Retina (tissue), 1 donor: Measurements from ENCODE around the gene SLC38A10.

ENCODE experiments used
- DNase-seq: peaks from one replicate; pipeline ENCODE4 v3.0.0-alpha.2; 2016

SLC38A10 gene

DNA sequence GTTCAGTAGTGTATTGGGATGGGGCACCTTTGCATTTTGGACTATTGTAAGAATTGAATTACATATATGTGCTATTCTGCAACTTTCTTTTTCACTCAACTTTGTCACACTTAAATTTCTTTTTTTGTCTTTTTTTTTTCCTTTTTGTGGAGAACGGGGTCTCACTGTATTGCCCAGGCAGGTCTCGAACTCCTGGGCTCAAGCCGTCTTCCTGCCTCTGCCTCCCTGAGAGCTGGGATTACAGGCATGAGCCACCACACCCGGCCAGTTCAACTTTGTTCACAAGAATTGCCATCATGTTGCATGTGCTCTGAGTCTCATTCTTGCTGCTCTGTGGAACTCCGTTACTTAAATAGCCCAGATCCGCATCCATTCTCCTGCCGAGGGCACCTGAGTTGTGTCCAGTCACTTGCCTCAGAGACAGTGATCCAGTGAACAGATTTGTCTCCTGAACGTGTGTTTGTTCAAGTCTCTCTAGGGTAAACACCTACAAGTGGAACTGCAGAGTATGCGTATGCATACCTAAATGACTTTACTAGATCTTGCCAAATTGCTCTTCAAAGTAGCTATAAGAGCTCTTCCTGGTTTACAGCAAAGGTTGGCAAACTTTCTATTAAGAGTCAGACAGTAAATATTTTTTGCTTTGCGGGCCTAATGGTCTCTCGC is 3.4 kb upstream of the SLC38A10 start:
- DNase-seq: no peak

DNA sequence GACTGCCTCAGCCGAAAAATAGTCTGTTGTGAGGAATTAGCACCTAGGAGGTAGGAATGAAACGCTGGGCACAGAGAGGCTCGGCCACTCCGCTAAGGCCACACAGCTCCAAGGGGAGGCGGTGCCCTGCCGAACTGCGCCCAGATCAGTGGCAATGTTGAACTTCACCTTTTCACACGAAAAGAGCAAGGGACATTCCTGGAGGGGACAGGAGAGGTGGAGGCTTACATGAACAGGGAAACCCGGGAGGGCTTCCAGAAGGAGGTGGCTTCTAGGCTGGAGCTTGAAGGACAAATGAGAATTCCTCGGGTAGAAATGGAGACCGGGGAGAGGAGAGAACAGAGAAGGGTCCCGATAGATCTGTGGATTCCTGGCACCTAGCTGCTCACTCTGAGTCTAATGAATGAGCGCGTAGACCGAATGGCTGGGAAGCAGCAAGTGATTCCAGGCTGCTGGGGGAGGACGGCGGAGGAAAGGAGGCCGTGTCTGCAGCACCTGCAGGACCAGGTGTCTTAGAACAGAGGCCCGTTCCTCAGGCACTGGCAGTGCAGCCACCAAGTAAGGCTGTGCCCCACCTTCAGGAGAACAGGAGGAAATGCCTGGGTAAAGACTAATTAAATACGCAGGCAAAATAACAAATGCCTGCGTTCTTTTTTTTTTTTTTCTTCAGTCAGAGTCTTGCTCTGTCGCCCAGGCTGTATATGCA is 722 bp upstream of the SLC38A10 start:
- DNase-seq: no peak

DNA sequence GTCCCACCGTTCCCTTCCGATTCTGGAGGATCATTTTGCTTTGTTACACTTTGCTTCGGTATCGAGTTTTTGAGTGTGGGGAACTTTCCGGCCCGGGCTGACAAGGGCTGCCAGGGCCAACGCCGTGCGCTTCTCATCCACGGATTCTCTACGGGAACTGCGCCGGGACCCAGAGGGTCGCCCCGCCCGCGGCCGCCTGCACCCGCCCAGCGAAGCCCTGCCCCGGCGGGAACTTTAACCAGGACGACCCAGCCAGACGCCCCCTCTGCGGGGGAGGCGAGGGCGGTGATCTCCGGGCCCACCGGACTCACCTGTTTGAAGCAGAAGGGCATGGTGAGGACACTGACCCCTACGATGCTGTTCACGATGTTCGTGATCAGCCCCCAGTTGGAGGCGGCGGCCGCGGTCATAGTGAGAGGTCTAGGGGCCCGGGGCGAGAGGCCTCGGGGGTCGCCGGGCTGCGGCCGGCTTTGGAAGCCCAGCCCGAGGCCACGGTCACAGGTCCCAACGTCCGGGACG is 536 bp downstream of the SLC38A10 start:
- no peak for DNase-seq

DNA sequence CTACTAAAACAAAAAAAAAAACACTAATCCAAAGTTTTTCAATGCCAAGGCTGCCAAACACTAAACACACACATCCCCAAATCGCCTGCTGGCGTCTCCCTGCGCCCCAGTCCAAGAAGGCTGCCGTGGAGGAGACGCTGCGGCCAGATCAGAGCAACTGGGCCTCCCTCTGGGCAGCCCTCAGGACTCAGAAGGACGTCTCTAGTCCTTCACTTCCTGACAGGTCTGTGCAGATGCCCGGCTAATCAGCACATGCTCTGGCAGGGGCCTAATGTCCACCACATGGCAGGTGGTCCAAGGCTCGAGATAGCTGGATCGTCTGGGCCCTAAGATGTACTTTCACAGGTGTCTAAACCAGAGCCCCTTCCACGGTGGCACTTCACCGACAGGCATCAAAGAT is 2.7 kb downstream of the SLC38A10 start:
- no peak for DNase-seq

DNA sequence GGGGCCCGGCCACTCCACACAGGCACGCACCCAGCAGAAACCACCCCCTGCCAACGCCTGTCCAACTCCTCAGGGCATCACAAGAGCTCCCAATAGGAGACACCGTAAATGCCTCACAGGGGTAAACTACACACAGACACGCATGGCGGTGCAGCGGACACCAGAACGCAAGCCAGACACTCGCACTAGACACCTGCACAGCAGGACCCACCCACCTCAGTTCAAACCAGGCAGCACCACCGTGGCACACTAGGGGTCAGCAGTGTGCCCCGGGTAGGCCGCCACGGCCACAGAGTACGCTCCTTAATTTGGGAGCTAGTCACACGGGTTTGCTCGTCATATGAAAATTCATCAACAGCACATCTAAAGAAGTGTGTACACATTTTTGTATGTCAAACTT is 3.4 kb downstream of the SLC38A10 start:
- peak; percentile 63 for DNase-seq

DNA sequence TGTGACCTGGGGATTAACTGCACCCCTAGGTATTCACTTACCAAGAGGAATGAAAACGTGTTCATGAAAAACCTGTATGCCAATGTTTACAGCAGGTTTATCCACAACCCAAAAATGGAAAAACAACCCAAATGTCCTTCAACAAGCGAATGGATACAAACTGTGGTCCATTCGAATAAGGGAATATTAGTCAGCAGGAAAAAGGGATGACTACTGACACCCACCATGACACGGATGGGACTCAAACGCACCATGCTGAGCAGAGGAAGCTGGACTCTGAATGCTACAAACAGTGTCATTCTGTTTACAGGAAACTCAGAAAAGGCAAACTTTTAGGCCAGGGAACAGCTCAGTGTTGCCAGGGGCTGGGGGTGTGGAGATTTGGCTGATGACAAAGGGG is 4.9 kb downstream of the SLC38A10 start:
- DNase-seq: no peak

DNA sequence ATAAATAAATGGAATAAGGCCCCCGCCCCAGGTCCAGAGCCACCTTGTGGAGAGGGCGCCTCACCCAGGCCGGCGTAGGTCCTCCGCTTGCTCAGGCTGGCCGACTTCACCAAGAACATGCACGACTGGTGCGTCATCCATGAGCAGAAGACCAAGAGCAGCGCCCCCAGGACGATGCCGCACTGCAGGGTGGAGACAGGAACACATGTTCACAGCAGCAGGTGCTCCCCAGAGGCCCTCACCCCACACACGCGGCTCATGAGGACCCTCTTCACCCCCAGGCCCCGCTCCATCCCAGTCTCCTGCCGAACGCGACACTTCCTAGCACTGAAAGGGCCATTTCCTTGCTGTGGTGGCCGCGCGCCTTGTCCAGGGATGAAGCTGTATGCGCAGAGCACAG is 5.5 kb downstream of the SLC38A10 start:
- no peak for DNase-seq

DNA sequence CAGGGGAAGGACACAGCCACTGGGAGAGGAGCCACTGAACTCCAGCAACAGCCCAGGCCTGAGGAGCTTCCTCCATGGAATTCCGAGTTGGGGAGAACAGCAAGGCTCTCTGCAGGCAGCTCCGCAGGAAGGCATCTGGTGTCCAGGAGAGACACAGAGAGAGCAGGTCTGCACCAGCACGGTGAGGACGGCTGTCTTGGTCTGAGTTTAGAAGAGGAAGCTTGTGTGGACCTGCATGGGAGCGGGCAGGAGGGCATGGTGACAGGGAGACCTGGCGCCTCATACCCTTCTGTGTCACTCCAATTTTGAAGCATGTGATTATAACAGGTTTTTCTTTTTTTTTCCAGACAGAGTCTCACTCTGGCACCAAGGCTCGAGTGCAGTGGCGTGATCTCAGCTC is 6.4 kb downstream of the SLC38A10 start:
- no peak for DNase-seq

DNA sequence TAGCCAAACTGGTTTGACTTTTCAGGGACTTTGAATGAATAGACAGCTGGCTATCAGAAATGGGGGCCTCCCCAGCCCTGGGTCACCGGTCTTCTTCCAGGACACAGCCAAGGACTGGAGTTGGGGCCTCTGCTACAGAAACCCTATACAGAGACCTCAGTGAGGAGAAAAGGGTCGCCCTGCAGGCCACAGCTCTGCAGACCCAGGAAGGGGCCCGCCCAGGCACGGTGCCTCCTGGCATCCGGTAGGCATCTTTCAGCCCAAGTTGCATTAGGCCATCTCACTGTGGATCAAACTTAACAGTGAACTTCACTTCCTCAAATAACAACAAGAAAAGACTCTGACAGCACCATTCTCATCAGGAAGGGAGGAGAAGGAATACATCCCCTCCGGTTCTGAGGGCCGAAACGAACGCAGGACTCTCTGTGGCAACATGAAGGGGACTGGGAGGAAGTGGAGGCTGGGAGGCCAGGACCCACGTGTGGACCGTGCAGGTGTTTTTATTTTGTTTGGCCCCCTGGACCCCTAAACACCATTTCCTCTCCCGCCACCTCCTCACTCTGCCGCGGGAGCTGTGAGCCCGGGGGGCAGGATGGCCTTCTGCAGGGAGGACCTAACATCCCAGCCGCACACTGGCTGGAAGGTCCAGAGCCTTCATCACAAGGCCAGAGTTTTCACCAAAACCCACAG is 7.2 kb downstream of the SLC38A10 start:
- no peak for DNase-seq

DNA sequence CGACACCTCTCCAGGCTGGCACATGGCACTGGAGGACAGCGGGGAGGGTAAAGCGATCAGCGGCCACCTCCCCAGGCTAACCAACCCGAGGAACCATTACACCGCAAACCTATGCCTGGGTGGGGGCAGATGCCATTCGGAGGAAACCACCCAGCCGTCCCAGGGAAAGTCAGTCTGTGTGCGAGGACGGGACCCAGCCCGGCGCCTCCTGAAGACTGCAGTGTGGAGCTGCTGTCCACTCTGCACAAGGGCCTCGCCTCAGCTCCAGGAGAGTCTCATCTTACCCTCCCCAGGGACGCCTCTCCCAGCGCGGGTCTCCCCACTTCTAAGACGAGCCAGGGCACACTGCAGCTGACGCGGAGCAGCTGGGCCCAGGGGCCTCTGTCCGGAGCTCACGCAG is 8.0 kb downstream of the SLC38A10 start:
- DNase-seq: no peak

DNA sequence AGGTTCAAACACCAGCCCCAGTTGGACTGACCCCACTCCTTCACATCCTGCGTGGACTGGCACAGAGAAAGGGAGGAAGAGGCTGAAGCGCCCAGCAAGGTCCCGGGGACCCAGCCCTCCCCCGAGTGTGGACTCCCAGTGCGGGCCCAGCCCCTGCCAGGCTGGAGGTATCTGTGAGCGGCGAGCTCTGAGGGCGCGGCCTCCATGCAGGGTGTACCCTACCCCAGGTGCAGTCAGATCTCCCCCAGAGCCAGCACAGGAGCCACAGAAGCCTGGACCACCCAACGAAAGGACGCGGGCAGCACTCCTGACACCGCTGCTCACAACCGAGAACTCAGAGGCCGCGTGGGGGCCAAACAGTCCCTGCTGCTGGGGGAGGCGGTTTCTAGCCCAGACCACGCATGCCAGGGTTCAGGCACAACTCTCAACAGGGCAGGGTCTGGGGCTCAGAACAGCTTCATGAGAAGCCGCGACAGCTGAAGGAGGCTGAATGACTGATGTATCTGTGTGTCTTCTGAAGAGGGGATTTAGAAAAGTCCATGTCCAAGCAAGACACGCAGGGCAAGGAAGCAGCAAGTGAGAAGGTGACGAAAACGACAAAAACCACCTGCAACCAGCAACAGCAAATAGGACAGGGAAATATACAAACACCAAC is 8.5 kb downstream of the SLC38A10 start:
- DNase-seq: no peak

DNA sequence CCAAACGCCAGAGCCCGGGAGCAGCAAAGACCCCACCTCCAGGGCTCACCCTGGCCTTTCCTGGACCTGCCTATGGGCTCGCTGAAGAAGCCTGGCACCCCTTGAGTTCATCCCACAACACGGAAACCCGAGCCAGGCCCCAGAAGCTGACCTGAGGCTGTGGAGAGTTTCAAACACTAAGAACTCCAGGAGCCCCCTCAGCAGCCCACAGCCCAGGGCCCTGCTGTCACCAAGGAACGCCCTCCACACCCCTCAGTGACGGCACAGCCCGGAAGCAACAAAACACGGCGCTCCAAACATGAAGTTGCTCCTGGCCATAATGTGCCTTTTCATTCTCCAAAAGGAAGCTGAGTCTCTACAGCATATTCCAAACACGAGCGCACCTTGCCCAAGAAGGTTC is 9.2 kb downstream of the SLC38A10 start:
- no peak for DNase-seq

DNA sequence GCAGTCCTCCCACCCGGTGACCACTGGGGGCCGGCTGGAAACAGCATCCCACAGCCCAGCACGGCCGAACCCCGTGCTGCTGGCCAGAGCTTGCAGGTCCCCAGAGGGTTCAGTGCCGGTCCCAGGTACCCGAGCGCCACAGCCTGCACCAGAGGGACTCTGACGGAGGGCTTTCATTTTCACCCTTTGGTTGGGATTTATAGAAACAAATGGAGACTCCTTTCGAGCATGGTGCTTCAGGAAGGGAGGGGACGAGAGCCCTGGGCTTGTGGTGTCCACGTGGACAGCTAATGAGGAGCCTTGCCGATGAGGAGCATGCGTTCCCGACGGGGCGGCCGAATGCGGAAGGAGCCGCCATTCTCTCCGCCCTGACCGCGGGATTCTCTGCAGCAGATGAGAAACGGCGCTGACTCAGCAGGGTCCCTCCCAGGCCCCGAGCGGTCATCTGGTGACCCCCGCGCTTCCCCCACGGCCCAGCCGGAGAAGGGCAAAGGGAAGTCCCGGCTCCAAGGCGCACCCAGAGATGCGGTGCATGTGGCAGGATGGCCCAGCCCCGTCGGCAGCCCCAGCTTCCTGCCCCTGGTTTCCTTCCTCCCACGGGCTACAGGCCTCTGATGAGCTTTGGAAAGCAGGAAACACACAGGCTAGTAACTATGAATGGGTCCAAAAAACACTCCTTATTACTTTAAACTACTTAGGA is 9.8 kb downstream of the SLC38A10 start:
- peak; percentile 75 for DNase-seq

DNA sequence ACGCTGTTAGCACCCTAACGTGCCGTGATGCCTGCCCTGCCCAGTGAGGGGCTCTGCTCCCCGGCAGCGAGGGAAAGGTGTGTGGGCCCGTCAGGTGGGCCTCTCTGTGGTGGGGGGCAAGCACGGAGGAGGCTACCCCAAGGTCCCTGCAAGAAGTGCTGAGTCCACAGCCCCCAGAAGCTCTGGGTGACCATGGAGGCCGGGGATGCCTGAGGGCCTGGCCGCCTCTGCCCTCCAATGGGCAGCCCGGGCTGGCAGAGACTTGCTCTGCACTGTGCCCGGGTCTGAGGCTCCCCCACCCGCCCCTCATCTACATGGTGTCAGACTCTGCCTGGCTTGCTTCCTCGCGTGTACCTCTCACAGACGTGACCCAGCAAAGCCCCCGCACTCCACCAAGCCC is 12.2 kb downstream of the SLC38A10 start:
- DNase-seq: no peak

DNA sequence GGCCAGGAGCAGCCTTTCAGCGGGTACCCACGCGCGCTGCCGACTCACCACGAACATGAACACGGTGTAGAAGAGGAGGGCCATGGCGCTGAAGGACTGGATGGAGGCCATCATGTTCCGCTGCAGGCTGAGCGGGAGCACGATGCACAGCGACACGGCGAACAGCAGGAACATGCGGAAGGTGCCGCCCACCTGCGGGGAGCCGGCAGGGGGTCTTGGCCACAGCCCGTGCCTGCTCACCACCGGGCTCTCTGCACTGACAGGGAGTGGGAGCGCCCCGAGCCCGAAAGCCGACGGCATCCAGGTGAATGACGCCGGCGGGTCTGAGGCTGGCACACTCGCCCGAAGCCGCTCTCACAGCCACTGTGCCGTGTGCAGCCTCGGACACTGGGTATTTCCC is 13.0 kb downstream of the SLC38A10 start:
- no peak for DNase-seq

DNA sequence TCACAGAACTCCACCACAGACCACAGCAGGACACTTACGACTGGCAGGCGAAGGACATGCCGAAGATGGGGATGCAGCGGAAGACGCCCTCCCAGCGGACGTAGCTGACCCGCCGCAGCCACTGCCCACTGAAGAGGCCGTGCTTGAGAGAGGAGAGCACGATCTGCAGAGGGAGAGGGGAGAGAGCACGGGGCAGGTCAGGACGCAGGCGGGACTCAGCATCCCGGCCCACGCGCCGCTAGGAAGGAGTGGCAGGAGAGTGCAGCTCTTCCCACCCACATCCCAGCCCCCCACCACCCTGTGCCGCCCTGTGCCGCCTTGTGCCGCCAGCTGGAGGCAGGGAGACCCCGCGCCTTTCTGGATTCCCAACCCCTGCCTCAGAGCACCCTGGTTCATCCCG is 14.5 kb downstream of the SLC38A10 start:
- DNase-seq: no peak

DNA sequence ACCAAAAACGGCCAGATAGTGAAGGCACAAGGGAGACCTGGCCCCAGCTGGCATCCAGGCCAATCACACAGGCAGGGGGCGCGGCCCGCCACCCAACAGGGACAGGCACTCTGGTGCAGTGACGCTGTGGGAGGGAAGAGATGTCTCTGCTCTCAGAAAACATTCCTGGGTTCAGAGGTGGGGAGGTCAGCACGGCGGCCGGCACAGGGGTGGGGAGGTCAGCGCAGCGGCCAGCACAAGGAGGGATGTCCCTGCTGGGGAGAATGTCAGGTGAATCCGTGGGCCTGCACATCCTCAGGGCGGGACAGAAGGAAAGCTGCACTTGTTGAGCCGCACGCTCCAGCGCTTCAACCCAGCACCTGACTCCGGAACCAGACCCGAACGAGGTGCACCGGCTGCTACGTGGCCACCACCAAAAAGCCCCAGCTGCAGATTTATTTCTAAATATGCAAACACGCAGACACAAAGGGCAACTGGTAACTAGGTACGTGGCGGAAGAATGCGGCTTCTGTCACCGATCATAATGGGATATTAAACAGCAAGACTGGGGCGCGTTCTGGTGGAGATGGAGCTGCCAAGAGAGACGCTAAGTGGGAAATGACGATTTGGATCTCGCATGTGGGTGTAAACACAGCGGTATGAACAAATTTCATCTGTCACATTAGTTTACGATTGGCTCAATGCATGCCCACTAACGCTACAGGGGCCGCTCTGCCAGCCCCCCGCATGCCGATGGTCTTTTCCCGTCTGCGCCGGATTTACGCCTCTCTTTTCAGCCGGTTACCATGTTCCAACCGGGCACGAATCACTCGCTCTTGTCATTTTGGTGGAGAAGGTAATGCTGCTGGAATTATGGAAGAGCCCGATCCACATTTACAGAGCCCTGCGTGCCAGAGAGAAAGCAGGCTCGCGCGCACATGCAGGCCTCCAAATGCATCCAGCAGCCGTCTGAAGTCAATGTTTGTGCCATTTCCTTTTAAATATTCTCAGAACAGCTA is 15.5 kb downstream of the SLC38A10 start:
- DNase-seq: no peak

DNA sequence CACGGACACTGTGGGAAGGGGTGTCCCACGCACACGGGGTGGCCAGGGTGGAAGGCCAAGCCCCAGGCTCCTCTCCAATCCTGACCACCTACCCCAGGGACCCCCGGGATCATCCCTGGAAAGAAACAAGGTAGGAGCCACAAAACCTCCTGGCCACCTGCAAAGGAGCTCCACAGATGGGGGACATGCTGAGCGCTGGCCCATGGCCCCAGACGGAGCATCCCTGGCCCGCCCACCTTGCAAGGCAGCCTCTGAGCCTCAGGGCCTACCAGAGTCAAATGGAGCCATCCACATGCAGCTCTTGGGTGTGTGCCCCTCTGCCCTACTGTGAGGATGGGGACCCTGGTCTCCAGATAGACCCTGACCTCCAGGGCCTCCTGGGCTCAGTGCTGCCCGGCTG is 16.3 kb downstream of the SLC38A10 start:
- DNase-seq: no peak

DNA sequence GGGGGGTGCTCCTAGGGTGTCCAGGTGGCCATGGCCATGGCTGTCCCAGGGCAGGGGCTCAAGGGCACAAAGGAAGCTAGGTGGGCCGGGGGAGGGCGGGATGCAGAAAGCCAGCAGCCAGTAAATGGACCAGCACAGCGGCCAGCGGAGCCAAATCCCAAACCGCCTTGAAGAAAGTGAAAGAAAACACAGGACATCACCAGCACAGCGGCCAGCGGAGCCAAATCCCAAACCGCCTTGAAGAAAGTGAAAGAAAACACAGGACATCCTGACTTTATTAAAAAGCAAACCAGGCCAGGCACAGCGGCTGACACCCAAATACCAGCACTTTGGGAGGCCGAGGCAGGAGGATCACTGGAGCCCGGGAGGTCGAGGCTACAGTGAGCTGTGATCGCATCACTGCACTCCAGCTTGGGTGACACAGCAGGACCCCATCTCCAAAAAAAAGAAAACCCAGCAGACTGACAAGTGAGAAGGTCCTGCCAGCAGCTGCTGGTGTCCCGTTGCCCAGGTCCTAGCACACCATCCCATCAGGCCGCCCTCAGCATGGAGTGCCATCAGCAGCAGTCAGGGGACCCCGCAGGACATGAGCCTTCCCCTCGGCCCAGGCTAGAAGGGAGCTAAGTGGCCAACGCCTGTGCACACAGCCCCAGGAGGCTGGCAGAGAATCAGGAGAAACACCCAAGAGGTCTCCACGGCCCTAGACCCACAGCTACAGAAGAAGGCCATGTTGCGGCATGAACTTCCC is 17.0 kb downstream of the SLC38A10 start:
- no peak for DNase-seq

DNA sequence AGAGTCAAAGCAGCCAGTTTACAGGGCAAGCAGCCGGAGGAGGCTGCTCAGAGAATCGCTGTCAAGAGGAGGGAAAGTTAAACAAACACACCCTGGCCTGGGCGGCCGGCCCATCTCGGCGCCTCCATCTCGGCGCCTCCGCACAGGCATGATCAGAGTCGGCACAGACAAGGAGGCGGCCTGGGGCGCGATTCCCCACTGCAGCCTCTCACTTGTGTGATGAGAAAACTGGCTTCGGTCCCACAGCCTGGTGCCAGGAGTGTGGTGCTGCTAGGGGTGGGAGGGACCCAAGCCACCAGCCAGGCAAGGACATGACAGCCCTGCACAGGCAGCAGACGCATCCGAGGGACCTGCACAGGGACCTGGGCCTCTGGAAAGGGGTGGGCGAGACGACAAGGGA is 17.7 kb downstream of the SLC38A10 start:
- no peak for DNase-seq

DNA sequence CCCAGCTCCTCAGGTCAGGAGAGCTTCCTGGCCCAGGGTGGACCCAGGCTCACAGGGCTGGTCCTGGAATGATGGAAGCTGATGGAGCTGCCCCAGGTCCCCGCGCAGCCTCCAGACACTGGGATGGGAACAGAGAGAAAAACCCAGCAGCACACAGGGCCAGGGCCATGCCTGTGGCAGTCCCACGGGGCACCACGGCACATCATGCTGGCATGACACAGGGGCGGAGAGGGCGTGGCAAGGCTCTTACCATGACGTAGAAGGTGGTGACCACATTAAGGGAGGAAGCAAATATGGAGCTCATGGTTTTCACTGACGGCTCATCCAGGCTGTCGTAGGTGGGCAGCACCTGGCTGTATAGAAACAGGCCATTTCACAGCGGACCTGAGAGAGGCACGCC is 18.3 kb downstream of the SLC38A10 start:
- DNase-seq: no peak
